G401.6 (cell line): ENCODE measurements around the gene SLC25A15.
"Not testable (repeated sequence)": the region's sequence is repeated elsewhere in the genome, so short reads cannot be mapped to it uniquely, and the experiment has no call there.

Experiments used
- FAIRE-seq: peaks from 2 replicates; lab custom pipeline; 2012; peaks lifted over from hg19 to GRCh38; lab: Jason Lieb, UNC

SLC25A15 gene

GRCh38 chr13:40813667-40814454 is 24.4 kb downstream of the SLC25A15 start:
- FAIRE-seq: peak; percentile 44

- FAIRE-seq: no peak
These were observed 25.4 kb downstream of the SLC25A15 start for GRCh38 chr13:40814803-40815202.

GRCh38 chr13:40818926-40819325 is 29.5 kb downstream of the SLC25A15 start:
- no peak for FAIRE-seq

GRCh38 chr13:40819797-40820315 is 30.4 kb downstream of the SLC25A15 start:
- FAIRE-seq: no peak

GRCh38 chr13:40839725-40840124 is 50.3 kb downstream of the SLC25A15 start:
- not testable (repeated sequence) for FAIRE-seq

- not testable (repeated sequence) for FAIRE-seq
These were observed 51.5 kb downstream of the SLC25A15 start for GRCh38 chr13:40840955-40841354.
